NCI-H2196 (cell line): Measurements from ENCODE around the gene C10orf90.

ENCODE experiments used
- DNase-seq: peaks from one replicate; lab custom pipeline; 2025; ENCODE audit not compliant: unreplicated experiment; lab: John Stamatoyannopoulos, UW

The C10orf90 gene

GRCh38 chr10:126434235-126434634, 236.3 kb downstream of the C10orf90 start:
- DNase-seq = no peak

- no peak for DNase-seq
Observed at GRCh38 chr10:126433351-126433750, 237.1 kb downstream of the C10orf90 start.

GRCh38 chr10:126432507-126432906, 238.0 kb downstream of the C10orf90 start:
- no peak for DNase-seq

- no peak for DNase-seq
Observed at GRCh38 chr10:126431816-126432215, 238.7 kb downstream of the C10orf90 start.

GRCh38 chr10:126430512-126430911, 240.0 kb downstream of the C10orf90 start:
- DNase-seq = no peak

GRCh38 chr10:126429275-126429674, 241.2 kb downstream of the C10orf90 start:
- DNase-seq = no peak

- DNase-seq = no peak
Observed at GRCh38 chr10:126425489-126426065, 244.9 kb downstream of the C10orf90 start.

- DNase-seq = no peak
Observed at GRCh38 chr10:126425032-126425431, 245.5 kb downstream of the C10orf90 start.

GRCh38 chr10:126423732-126424491, 246.6 kb downstream of the C10orf90 start:
- no peak for DNase-seq

GRCh38 chr10:126422567-126422966, 247.9 kb downstream of the C10orf90 start:
- no peak for DNase-seq

GRCh38 chr10:126421756-126422256, 248.7 kb downstream of the C10orf90 start:
- DNase-seq = no peak

GRCh38 chr10:126420567-126421300, 249.8 kb downstream of the C10orf90 start:
- DNase-seq = no peak

- DNase-seq = no peak
Observed at GRCh38 chr10:126417220-126417825, 253.2 kb downstream of the C10orf90 start.

- no peak for DNase-seq
Observed at GRCh38 chr10:126409821-126410220, 260.7 kb downstream of the C10orf90 start.

GRCh38 chr10:126408953-126409641, 261.4 kb downstream of the C10orf90 start:
- no peak for DNase-seq

GRCh38 chr10:126407831-126408230, 262.7 kb downstream of the C10orf90 start:
- DNase-seq = no peak

- no peak for DNase-seq
Observed at GRCh38 chr10:126405239-126405775, 265.2 kb downstream of the C10orf90 start.

GRCh38 chr10:126402721-126403695, 267.5 kb downstream of the C10orf90 start:
- DNase-seq = no peak

- DNase-seq = no peak
Observed at GRCh38 chr10:126400641-126401040, 269.9 kb downstream of the C10orf90 start.
